AG04450 (cell line): Measurements from ENCODE around the gene CISD1. TPM values are rescaled to one million over a fixed set of nuclear protein-coding genes. Genes with fewer than 3 reads are reported as not detected.
A peak's percentile ranks its signal among the peaks of the same experiment; 100 is the strongest.

ENCODE experiments used
- CTCF ChIA-PET: fragments of 300-600, 350-600 bp; formaldehyde crosslinking; extraction: SDS; loops from one replicate; lab custom pipeline; 2022; ENCODE audit warnings: antibody characterized with exemption, inconsistent platforms; lab: Charles Lee
- POLR2A ChIA-PET: fragments of 350-600 bp; formaldehyde crosslinking; extraction: SDS; loops from one replicate; lab custom pipeline; 2021; ENCODE audit warnings: antibody characterized with exemption, inconsistent platforms; lab: Yijun Ruan, JAX
- DNase-seq: peaks from one replicate; pipeline ENCODE4 v3.0.0-alpha.2; 2011; ENCODE audit warnings: low read depth, low spot score
- H3K27ac ChIP-seq: one replicate; pipeline ENCODE4 v1.5.1; 2012; ENCODE audit warnings: low read depth, low read length, control low read depth
- H3K27me3 ChIP-seq: one replicate; pipeline ENCODE4 v1.6.0; 2012; ENCODE audit warnings: low read length; ENCODE audit not compliant: control insufficient read depth, insufficient read depth
- H3K4me3 ChIP-seq: 2 replicates; pipeline ENCODE4 v1.5.1; 2011; ENCODE audit warnings: mild to moderate bottlenecking, low read depth, low read length, control low read depth
- H3K9me3 ChIP-seq: 2 replicates; pipeline ENCODE4 v1.5.1; 2012; ENCODE audit warnings: low read length; ENCODE audit not compliant: control insufficient read depth, insufficient read depth
- CTCF ChIP-seq: IDR thresholded peaks from 2 replicates; pipeline ENCODE4 v1.5.1; 2011; ENCODE audit warnings: low read depth, low read length, control low read depth, inconsistent platforms
- polyA plus RNA-seq: library from polyadenylated mRNA; depleted of rRNA; stranded (reverse); fragments of >200 nt; gene quantifications from 2 replicates; pipeline ENCODE4 v1.2.3, GENCODE V29; 2011

The CISD1 gene
- polyA plus RNA-seq, 1 experiment, result 80.0 TPM

- H3K27me3 ChIP-seq, result no peaks in the 10 kb centered on the region
- no peaks in the 10 kb centered on the region for H3K9me3 ChIP-seq
- H3K4me3 ChIP-seq, result no peak overlapping the region
- POLR2A ChIA-PET, result no interaction called here
- no peak for DNase-seq
- no peak overlapping the region for H3K27ac ChIP-seq
- no peak for TF ChIP-seq CTCF
- CTCF ChIA-PET, result interaction anchor here (1.0 to 7.5 kb wide), 4 partner anchors 111 to 482 kb away, joined by 3 to 266 read pairs (median 4); no protein-coding TSS in a partner anchor
These were observed 25.0 kb downstream of the CISD1 start for GRCh38 chr10:58293989-58294388.

GRCh38 chr10:58299580-58299979, 30.6 kb downstream of the CISD1 start:
- no peak for DNase-seq
- no peaks in the 10 kb centered on the region for H3K9me3 ChIP-seq
- ChIA-PET POLR2A (no interaction called here), CTCF (interaction anchor here (0.5 to 6.2 kb wide), 55 partner anchors 9 to 866 kb away, joined by 3 to 98 read pairs (median 5); partner anchors contain the start of genes BICC1 and TFAM)
- peak; percentile 94 for TF ChIP-seq CTCF
- H3K4me3 ChIP-seq, result no peak overlapping the region
- no peaks in the 10 kb centered on the region for H3K27me3 ChIP-seq
- no peak overlapping the region for H3K27ac ChIP-seq

- ChIA-PET POLR2A (no interaction called here), CTCF (interaction anchor here (0.5 to 6.2 kb wide), 20 partner anchors 10 to 659 kb away, joined by 3 to 98 read pairs (median 9); partner anchors contain the start of gene TFAM)
- DNase-seq, result no peak
- no peak overlapping the region for H3K27ac ChIP-seq
- TF ChIP-seq CTCF, result no peak
- no peaks in the 10 kb centered on the region for H3K27me3 ChIP-seq
- H3K9me3 ChIP-seq, result no peaks in the 10 kb centered on the region
- H3K4me3 ChIP-seq, result no peak overlapping the region
These were observed 31.7 kb downstream of the CISD1 start for GRCh38 chr10:58300676-58301075.

GRCh38 chr10:58302254-58302653, 33.3 kb downstream of the CISD1 start:
- no peak for DNase-seq
- no peak overlapping the region for H3K4me3 ChIP-seq
- TF ChIP-seq CTCF, result no peak
- CTCF ChIA-PET, result interaction anchor here (1.0 to 6.2 kb wide), 4 partner anchors 10 to 125 kb away, joined by 3 to 98 read pairs (median 34); partner anchors contain the start of gene TFAM
- H3K27me3 ChIP-seq, result no peaks in the 10 kb centered on the region
- POLR2A ChIA-PET, result no interaction called here
- no peaks in the 10 kb centered on the region for H3K9me3 ChIP-seq
- no peak overlapping the region for H3K27ac ChIP-seq

GRCh38 chr10:58304099-58304633, 35.2 kb downstream of the CISD1 start:
- CTCF ChIA-PET, result interaction anchor here (0.6 to 6.2 kb wide), 5 partner anchors 12 to 144 kb away, joined by 3 to 98 read pairs (median 3); partner anchors contain the start of gene TFAM

More at GRCh38 chr10:58304099-58304633, 35.2 kb downstream of the CISD1 start:
- no peak for TF ChIP-seq CTCF
- no peak for DNase-seq
- Histone ChIP-seq H3K9me3 (no peaks in the 10 kb centered on the region), H3K4me3 (no peak overlapping the region), H3K27me3 (no peaks in the 10 kb centered on the region), H3K27ac (no peak overlapping the region)
- POLR2A ChIA-PET, result interaction anchor here (0.6 kb wide), 1 partner anchor 67 kb away, joined by 3 read pairs; no protein-coding TSS in a partner anchor
